Mammary epithelial cell (primary cell): ENCODE results near the gene DDX4.

Experiments used
- CTCF ChIP-seq, 2 donors: IDR thresholded peaks in 1 of 2; conservative IDR thresholded peaks in 1 of 2; 2 replicates each; pipeline ENCODE4 v1.5.1; 2011 to 2012; ENCODE audit warnings: inconsistent platforms in 2 of 2, low read length in 2 of 2, mild to moderate bottlenecking in 2 of 2, control low read depth in 1 of 2, low read depth in 1 of 2; ENCODE audit not compliant: insufficient read depth in 1 of 2; ENCODE audit errors: extremely low read depth in 1 of 2
- EZH2 ChIP-seq: IDR thresholded peaks from 2 replicates; pipeline ENCODE4 v1.6.1; 2012; ENCODE audit warnings: low read length, inconsistent platforms, borderline replicate concordance

DNA sequence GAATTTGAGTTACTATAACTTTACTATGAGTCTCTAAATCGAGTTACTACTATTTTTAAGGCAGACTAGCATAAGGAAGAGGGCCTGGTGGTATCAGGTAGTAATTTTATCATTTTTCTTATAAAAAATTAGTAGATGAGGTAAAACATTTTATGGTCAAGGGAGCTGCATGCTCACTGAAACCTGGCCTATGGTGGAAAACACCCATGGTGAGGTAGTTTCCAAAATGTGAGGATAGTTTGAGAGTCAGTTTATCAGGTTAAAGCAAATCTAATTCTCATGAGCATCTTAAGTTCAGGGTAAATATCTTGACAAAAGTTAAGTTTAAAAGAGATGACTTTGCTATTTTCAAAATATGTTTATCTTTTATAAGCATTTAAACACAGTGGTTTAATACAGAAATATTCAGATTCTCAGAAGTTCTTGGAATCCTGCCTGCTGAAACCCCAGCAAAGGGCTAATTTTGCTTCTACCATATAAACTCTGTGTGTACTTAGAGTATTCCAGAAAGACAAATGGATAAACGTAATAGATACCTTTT is 10.0 kb downstream of the DDX4 start:
- no peak for TF ChIP-seq CTCF (conservative IDR thresholded peaks at IDR 0.05 in 1 of 2, IDR thresholded peaks at IDR 0.05 in 1 of 2; ENCODE audit: extremely low read depth in 1 of 2, insufficient read depth in 1 of 2, low read depth in 1 of 2, low read length in 2 of 2)
- no peak for TF ChIP-seq EZH2
